Measurements from ENCODE around the gene DOCK4.

DOCK4 gene

GRCh38 chr7:111825046-111825445 is 381.2 kb downstream of the DOCK4 start:
- H3K36me3 Mint-ChIP-seq (ENCODE audit: low read depth), result peaks cover 42% of the 10 kb centered on the region
- H3K27me3 Mint-ChIP-seq (ENCODE audit: low read depth), result no peaks in the 10 kb centered on the region
- TF ChIP-seq, protein P1, sequence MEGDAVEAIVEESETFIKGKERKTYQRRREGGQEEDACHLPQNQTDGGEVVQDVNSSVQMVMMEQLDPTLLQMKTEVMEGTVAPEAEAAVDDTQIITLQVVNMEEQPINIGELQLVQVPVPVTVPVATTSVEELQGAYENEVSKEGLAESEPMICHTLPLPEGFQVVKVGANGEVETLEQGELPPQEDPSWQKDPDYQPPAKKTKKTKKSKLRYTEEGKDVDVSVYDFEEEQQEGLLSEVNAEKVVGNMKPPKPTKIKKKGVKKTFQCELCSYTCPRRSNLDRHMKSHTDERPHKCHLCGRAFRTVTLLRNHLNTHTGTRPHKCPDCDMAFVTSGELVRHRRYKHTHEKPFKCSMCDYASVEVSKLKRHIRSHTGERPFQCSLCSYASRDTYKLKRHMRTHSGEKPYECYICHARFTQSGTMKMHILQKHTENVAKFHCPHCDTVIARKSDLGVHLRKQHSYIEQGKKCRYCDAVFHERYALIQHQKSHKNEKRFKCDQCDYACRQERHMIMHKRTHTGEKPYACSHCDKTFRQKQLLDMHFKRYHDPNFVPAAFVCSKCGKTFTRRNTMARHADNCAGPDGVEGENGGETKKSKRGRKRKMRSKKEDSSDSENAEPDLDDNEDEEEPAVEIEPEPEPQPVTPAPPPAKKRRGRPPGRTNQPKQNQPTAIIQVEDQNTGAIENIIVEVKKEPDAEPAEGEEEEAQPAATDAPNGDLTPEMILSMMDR (IDR thresholded peaks at IDR 0.05; ENCODE audit: unreplicated experiment in 3 of 3), result no peak
- no peak overlapping the region for H3K27ac Mint-ChIP-seq
- H3K4me3 Mint-ChIP-seq, result no peak overlapping the region
- no peaks in the 10 kb centered on the region for H3K9me3 Mint-ChIP-seq
- no peaks in the 10 kb centered on the region for H3K4me1 Mint-ChIP-seq

DNA sequence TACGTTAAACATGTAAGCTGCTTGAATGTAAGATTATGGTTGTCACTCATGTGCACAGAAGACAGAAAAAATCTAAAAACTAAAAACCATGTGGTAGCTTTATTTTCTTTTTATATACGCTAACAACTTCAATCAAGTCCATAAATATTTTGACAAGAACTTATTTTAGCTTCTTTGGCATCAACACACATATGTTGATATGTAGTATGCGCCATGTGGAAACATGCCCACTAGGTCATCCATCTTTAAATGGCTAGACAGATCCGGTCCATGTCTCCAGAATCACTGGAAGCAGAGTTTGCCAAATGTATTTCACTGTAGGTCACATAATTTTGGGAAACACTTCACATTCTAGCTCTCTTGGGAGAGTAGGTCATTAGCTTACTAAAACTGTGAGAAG is 382.4 kb downstream of the DOCK4 start:
- no peaks in the 10 kb centered on the region for H3K27me3 Mint-ChIP-seq (ENCODE audit: low read depth)
- no peaks in the 10 kb centered on the region for H3K9me3 Mint-ChIP-seq
- peaks cover 39% of the 10 kb centered on the region for H3K36me3 Mint-ChIP-seq (ENCODE audit: low read depth)
- TF ChIP-seq, protein P1 (IDR thresholded peaks at IDR 0.05; ENCODE audit: unreplicated experiment in 3 of 3), result no peak
- no peak overlapping the region for H3K4me3 Mint-ChIP-seq
- no peaks in the 10 kb centered on the region for H3K4me1 Mint-ChIP-seq
- H3K27ac Mint-ChIP-seq, result no peak overlapping the region

DNA sequence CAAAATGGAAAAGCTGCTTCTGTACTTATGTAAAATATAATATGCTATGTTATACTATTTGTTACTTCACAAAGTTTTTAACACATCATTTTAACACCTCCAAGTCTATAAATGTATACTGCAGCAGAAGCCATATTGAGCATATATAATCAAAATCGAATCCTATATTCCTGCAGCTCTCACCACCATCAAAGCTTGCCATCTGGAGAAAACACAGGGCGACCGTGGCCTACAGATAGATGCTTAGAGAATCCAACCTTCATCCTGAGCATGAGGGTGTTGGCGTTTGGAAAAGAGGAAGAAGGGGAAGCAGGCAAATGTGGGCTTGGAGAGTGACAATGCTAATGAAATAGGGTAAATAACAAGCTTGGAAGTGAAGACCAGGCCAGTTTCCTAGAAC is 385.2 kb downstream of the DOCK4 start:
- Mint-ChIP-seq H3K27me3 (ENCODE audit: low read depth) (no peaks in the 10 kb centered on the region), H3K36me3 (ENCODE audit: low read depth) (peaks cover 34% of the 10 kb centered on the region), H3K4me3 (no peak overlapping the region), H3K4me1 (no peaks in the 10 kb centered on the region), H3K9me3 (no peaks in the 10 kb centered on the region), H3K27ac (no peak overlapping the region)
- TF ChIP-seq, protein P1 (IDR thresholded peaks at IDR 0.05; ENCODE audit: unreplicated experiment in 3 of 3), result no peak

DNA sequence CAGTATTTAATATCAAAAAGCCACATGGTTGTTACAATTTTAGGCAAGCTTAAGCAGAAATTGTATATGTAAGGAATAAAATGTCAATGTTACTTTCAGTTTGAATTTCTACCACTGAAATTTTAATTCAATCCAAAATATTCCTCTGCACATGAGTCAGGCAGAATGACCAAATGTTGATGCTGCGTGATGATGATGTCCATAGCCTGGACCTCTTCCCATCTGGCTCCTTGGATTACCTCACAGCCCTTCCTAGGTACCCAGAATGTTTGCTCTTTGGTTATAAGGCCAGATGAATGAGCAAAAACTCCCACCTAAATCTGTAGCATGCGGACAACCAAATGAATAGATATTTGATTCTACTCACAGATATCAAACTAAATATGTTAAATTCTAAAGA is 385.6 kb downstream of the DOCK4 start:
- Mint-ChIP-seq H3K27me3 (ENCODE audit: low read depth) (no peaks in the 10 kb centered on the region), H3K36me3 (ENCODE audit: low read depth) (peaks cover 29% of the 10 kb centered on the region), H3K9me3 (no peaks in the 10 kb centered on the region), H3K27ac (no peak overlapping the region), H3K4me1 (no peaks in the 10 kb centered on the region), H3K4me3 (no peak overlapping the region)
- TF ChIP-seq, protein P1 (IDR thresholded peaks at IDR 0.05; ENCODE audit: unreplicated experiment in 3 of 3), result no peak

GRCh38 chr7:111820121-111820520 is 386.1 kb downstream of the DOCK4 start:
- no peaks in the 10 kb centered on the region for H3K9me3 Mint-ChIP-seq
- H3K4me3 Mint-ChIP-seq, result no peak overlapping the region
- TF ChIP-seq, protein P1 (IDR thresholded peaks at IDR 0.05; ENCODE audit: unreplicated experiment in 3 of 3), result no peak
- H3K27ac Mint-ChIP-seq, result no peak overlapping the region
- H3K27me3 Mint-ChIP-seq (ENCODE audit: low read depth), result no peaks in the 10 kb centered on the region
- no peaks in the 10 kb centered on the region for H3K4me1 Mint-ChIP-seq
- peaks cover 27% of the 10 kb centered on the region for H3K36me3 Mint-ChIP-seq (ENCODE audit: low read depth)

DNA sequence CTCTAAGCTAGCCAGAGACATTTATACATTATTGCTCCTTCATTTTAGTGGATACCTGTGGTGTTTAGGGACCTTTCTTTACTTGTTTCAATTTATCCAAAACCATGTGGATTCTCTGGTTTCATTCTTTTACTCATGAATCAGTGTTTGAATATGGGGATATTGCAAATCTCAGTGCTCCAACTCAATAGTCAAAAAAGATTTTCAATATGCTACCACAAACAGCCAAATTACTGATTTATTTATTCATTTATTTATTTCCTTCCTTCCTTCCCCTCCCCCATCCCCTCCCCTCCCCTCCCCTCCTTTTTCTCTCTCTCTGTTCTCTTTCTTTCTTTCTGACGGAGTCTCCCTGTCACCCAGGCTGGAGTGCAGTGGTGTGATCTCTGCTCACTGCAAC is 390.8 kb downstream of the DOCK4 start:
- no peaks in the 10 kb centered on the region for H3K27me3 Mint-ChIP-seq (ENCODE audit: low read depth)
- no peaks in the 10 kb centered on the region for H3K4me1 Mint-ChIP-seq
- no peaks in the 10 kb centered on the region for H3K9me3 Mint-ChIP-seq
- no peaks in the 10 kb centered on the region for H3K36me3 Mint-ChIP-seq (ENCODE audit: low read depth)
- no peak overlapping the region for H3K27ac Mint-ChIP-seq
- H3K4me3 Mint-ChIP-seq, result no peak overlapping the region
- TF ChIP-seq, protein P1 (IDR thresholded peaks at IDR 0.05; ENCODE audit: unreplicated experiment in 3 of 3), result no peak
